H1 (cell line): ENCODE measurements around the gene OR7G2. TPM values are rescaled to one million over a fixed set of nuclear protein-coding genes. Genes with fewer than 3 reads are reported as not detected.

Source experiments
- CHD1 ChIP-seq: IDR thresholded peaks from 2 replicates; pipeline ENCODE4 v1.6.1; 2012; ENCODE audit warnings: low read depth, low read length, improper control_type of control experiment
- POLR2A ChIP-seq, 2 experiments: IDR thresholded peaks; 1 replicate in 1 of 2; 2 replicates in 1 of 2; pipeline ENCODE4 v1.6.1; 2011; ENCODE audit warnings: low read depth in 2 of 2, low read length in 2 of 2, mild to moderate bottlenecking in 2 of 2; ENCODE audit errors: control extremely low read depth in 1 of 2
- SRF ChIP-seq: IDR thresholded peaks from 2 replicates; pipeline ENCODE4 v1.6.1; 2011; ENCODE audit warnings: mild to moderate bottlenecking, low read depth, low read length, moderate library complexity
- polyA plus RNA-seq, 7 experiments: library from polyadenylated mRNA; depleted of rRNA in 3 of 7; stranded (reverse) in 5 of 7; unstranded in 2 of 7; fragments of >200 nt in 5 of 7; fragments of 200-250 nt in 2 of 7; gene quantifications; 1 replicate in 5 of 7; 2 replicates in 1 of 7; 4 replicates in 1 of 7; pipeline versions ENCODE4 v1.2.1 to v1.2.3, GENCODE V29; 2011 to 2013; ENCODE audit warnings: missing spikeins in 2 of 7, mixed read lengths in 2 of 7
- total RNA-seq: library from RNA; stranded (reverse); fragmentation: NEBNext Ultra II Directional; extraction: Animal tissue kit (Norgen Biotek cat#: 25700); gene quantifications from 2 replicates; pipeline ENCODE4 v1.2.1, GENCODE V29; 2021

OR7G2 gene
- total and polyA plus RNA-seq, 2 of the 8 experiments (the other 6 are each of a cell fraction or from before 2014, with no cell fraction given) = not detected

DNA sequence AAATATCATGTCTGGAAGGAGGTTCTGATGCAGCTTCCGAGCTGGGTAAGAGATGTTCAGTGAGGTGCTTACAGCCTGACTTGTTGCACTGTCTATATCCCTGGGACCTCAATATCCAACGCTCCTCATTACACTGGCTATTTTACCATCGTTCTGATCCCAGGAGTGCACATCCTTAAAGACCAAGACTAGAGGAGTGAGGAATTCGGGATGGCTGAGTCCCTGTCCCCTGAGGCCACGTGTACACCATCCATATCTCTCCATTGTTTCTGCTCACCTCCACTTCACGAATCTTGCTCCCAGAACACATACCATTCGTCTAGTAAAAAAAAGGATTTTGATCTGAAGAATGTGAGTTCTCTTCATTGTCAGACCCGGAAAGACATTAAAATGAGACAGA is at the start of gene OR7G2 (continued):
- TF ChIP-seq CHD1 = no peak
- no peak for TF ChIP-seq POLR2A (IDR thresholded peaks at IDR 0.05; ENCODE audit: control extremely low read depth in 1 of 2, low read depth in 2 of 2, low read length in 2 of 2)
- TF ChIP-seq SRF = no peak
